GM19193 (cell line): ENCODE data around the gene SLC24A2.

Source experiments
- POLR2A ChIP-seq: IDR thresholded peaks from 4 replicates; pipeline ENCODE4 v1.6.1; 2011; ENCODE audit not compliant: insufficient read depth, insufficient read length; ENCODE audit errors: extremely low read depth

Gene SLC24A2

DNA sequence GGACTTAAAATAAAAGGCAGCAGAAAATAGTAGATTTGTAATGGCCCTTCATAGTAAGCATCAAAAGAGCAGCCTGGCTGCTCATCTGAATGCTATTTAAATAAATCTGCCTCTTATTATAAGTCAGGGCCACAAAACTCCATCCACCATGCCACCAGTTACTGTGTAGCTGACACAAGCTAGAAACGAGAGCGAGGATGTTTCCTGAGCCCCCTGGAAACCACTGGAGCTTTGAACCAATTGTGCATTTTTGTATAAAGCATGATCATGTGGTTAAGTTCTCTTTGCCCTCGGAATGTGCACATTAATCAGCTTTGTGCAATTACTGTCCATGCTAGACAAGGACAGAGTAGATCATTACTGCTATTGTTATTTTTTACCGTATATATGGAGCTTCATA, 17.4 kb downstream of the SLC24A2 start:
- TF ChIP-seq POLR2A: no peak

DNA sequence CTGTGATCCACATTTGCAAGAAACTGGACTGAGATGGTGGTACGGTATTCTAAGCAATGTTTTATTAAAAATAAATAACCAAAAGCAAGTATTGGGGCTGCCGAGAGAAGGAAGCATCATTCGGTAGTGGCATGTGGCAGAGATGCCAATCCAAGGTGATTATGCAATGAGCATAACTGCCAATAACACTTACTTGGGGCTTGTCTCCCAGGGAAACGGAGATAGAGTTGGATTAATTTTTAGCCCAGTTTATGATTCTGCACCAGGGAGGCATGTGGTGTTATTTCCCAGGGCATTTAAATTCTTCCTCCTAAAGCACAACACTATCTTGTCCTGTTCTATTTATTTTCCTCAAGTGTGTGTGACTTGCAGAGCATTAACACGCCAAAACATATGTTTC, 17.9 kb downstream of the SLC24A2 start:
- TF ChIP-seq POLR2A: no peak

DNA sequence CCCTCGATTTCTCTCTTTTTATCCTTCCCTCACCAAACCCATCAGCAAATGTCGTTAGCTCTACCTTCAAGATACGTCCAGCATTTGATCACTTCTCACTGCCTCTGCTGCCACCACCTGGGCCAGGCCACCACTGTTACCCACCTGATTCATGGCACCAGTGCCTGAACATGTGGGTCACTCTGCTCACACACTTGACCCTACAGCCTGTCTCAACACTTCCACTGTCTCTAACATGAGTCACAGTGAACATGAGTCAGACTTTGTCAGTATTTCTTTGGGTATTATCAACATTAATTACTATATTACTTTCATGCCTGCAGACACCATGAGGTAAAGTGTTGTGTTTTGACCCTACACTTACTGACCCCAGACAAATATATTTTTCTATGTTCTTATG, 19.6 kb downstream of the SLC24A2 start:
- TF ChIP-seq POLR2A: no peak

DNA sequence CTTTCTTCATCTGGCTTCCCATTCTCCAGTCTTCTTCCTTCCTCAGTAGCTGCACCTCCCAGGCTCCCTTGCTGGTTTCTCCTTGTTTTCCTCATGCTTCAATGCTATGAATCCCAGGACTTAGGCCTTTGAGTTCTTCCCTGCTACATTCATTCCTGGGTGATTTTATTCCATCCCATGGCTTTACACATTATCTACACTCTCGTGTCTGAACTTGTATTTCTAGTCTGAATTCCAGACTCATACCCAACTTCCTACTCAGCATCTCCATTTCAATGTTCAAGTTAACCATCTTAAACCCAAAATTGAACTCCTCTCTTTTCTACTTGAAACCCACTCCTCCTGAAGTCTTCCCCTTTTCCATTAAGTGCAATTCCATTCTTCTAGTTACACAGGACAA, 20.0 kb downstream of the SLC24A2 start:
- TF ChIP-seq POLR2A: no peak

GRCh38 chr9:19759066-19759465, 29.8 kb downstream of the SLC24A2 start:
- TF ChIP-seq POLR2A: no peak

GRCh38 chr9:19757745-19758144, 31.1 kb downstream of the SLC24A2 start:
- no peak for TF ChIP-seq POLR2A

- no peak for TF ChIP-seq POLR2A
Measured at GRCh38 chr9:19754921-19755320, 33.9 kb downstream of the SLC24A2 start.

DNA sequence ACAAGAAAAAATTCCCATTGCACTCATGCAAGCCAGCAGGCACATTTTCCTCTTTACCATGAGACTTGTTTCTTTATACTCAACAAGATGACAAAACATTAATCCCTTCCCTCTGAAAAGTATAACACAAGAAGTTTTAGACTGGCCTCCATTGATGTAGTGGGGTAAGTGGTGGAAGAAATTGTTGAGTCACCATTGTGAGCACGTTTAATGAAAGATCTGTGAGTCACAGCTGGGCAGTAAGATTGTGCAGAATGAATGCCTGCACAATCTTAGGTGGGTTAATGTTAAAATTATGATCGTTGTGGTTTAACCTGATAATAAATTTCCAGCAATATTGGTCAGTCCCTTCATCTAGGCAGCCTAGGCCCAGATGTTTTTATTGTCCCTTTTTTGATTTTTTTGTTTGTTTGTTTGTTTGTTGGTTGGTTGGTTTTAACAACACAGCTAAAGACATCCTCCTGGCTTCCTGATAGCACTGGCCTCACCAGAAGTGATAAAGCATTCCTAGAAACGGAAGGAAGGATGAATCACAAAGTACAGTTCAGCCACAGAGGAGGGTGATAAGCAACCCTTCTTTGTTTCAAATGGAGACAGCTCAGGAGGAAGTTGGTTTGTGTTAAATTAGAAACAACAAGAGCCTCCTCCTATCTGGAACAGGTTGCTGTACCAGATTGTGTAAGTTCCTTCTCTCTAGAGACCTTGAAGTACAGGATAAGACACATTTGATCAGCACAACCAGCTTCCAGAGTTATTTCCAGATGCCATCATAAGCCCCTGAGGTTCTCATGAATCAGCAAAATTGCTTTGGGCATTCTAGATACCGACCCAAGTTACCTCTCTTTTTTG, 40.3 kb downstream of the SLC24A2 start:
- TF ChIP-seq POLR2A: no peak

DNA sequence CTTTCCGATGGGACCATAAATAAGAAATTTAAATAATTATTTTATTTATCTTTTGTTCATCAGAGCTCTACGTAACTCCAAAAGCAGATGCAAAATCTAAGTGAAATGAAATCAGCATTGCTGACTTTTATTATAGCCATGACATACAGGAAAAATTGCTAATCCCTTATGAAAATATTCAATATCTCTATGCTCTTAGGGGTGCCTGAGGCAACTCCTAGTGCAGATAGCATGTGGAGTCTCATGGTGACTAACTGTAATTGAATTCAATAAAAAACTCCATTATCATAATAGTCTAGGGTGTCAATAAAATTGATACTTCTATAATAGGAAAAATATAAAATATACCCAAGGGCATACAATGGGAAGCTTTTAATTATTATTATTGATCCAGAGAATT, 42.6 kb downstream of the SLC24A2 start:
- TF ChIP-seq POLR2A: no peak

- no peak for TF ChIP-seq POLR2A
Measured at GRCh38 chr9:19741178-19741577, 47.7 kb downstream of the SLC24A2 start.
